ENCODE measurements around the gene PIP4K2B. TPM values are rescaled to one million over a fixed set of nuclear protein-coding genes. Genes with fewer than 3 reads are reported as not detected.

Gene PIP4K2B
- total RNA-seq, 4 donors from 2014 or later: 29.3 to 72.0 (median 51.1) TPM

DNA sequence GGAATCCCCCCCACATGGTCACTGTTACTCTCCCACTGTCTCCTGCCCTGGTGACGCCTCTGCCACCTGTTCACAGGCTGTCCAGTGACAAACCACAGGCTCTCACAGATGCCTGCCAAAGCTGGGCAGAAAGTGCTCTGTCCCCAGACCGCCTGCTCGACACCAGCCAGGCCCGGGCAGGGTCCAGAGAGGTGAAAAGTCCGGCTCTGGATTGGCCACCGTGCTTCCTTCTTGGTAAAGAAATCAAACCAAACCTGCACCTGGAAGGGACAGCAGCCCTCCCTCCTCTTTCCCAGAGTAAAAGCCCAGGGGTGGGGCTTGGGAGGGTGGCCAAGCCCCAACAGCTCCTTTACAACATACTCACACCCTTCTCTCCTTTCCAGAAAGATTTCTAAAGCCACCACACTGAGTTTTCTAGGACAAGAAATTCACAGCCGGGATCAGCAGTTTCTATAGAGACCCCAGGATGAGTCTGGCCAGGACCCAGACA is 57.4 kb downstream of the PIP4K2B start:
- TF ChIP-seq, protein P1, sequence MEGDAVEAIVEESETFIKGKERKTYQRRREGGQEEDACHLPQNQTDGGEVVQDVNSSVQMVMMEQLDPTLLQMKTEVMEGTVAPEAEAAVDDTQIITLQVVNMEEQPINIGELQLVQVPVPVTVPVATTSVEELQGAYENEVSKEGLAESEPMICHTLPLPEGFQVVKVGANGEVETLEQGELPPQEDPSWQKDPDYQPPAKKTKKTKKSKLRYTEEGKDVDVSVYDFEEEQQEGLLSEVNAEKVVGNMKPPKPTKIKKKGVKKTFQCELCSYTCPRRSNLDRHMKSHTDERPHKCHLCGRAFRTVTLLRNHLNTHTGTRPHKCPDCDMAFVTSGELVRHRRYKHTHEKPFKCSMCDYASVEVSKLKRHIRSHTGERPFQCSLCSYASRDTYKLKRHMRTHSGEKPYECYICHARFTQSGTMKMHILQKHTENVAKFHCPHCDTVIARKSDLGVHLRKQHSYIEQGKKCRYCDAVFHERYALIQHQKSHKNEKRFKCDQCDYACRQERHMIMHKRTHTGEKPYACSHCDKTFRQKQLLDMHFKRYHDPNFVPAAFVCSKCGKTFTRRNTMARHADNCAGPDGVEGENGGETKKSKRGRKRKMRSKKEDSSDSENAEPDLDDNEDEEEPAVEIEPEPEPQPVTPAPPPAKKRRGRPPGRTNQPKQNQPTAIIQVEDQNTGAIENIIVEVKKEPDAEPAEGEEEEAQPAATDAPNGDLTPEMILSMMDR (IDR thresholded peaks at IDR 0.05; ENCODE audit: low read depth): no peak

DNA sequence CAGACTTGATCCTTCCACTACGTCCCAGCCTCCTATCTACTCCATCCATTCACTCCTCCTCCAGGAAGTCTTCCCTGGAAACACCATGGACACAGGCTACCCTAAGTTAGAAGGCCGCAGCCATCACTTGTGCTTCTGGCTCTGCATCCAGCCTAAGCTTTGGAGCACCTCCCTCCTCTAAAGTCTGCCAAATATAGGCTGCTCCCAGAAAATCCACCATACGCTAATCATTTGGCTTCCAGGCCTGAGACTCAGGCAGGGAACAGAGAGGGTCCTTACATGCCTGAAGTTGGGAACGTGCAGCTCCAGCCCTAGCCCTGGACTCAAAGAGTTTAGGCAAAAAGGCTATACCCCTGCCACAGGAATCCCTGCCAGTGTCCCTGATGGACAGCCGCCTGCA is 57.9 kb downstream of the PIP4K2B start:
- TF ChIP-seq, protein P1 (IDR thresholded peaks at IDR 0.05; ENCODE audit: low read depth): no peak

DNA sequence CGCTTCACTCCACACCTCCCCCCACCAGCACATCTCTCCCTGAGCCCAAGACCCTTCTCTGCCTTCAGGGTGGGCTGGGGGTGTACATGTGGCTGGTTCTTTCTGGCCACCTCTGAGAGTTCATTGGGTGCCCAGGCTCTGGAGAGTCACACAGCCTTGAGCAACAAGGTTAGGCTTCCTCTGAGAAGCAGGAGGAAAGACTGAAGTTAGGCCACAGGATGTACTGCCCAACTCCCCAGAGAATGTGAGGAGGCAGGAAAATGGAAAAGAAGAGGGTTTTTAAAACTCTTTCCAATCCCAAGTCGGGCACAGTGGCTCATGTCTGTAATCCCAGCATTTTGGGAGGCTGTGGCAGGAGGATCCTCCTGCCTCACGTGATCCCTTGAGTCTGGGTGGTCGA is 58.5 kb downstream of the PIP4K2B start:
- TF ChIP-seq, protein P1 (IDR thresholded peaks at IDR 0.05; ENCODE audit: low read depth): no peak

DNA sequence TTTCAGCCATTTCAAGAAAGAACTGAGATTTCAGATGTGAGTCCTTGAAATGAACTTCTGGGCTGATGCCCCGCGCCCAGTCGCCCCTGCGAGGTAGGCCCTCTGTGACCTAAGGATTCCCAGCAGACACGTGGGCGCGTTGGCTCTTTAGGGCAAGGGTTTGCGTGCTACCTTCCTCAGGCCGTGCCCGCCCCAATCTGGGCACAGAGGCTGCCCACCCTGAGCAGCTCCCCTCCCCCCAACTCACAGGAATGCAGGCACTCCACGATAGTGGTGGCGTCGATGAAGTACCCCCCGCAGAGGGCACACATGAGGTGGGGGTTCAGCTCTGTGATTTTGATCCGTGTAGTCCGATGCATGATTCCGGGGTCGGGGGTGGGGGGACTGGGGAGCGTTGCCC is 59.3 kb downstream of the PIP4K2B start:
- TF ChIP-seq, protein P1 (IDR thresholded peaks at IDR 0.05; ENCODE audit: low read depth): no peak

DNA sequence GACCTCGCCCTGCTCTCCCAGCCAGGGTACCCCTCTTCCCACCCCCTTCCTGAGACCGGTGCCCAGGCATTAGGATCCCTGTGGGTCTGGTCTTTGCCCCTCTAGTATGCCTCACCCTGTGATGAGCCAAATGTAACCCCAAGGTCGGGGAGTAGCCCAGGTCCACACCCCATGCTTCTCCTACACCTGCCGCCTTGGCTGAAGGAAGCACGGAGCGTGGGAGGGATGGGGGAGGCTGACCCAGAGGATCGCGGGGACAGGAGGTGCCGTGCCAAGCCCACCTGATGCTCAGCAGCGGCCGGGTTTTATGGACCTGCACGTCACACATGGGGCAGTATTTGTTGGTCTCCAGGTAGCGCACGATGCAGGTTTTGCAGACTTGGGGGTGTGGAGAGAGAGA is 60.1 kb downstream of the PIP4K2B start:
- TF ChIP-seq, protein P1 (IDR thresholded peaks at IDR 0.05; ENCODE audit: low read depth): no peak

DNA sequence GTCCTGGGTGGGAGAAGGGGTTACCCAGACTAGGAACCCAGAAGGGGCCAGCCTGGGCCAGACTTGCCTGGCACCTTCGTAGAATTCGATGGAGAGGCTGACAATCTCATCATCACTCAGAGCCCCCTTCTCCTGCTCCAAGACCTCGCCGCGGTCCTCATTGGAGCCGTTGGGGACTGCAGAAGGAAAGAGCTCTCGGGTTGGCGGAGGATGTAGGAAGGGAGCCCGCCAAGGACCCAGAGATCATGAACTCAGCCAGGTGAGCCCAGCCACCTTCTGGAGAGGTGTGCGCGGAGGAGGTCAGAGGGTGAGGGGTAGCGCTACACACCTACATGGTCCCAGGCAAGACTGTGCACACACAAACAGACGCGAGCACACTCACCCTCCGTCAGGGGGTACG is 60.7 kb downstream of the PIP4K2B start:
- TF ChIP-seq, protein P1 (IDR thresholded peaks at IDR 0.05; ENCODE audit: low read depth): no peak

DNA sequence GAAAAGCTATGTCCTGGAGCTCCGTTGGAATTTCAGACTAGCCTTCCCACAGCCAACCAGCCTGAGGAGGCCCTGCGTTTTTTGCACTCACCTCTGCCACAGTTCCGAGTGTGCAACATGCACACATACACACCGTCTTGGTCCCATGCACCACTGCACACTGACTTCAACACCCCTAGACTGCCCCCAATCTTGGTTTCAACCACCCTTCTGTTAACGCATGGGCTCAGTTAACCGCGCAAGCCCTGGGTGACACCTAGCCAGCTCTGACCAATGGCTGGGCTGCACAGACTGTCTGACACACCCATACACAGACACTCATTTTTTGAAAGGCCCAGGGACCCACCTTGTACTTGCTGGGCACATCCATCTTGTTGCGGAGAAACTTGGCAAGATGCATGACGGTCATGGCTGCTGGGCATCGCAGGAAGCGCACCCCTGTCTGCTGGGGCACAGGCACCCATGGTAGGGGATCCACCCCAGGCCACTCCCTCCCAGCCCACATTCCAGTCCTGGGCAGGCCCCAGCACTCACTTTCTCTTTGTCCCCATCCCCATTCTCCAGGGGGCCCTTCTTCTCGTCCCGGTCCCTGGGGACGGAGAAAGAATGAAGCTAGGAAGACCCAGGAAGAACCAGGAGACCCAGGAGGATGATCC is 61.2 kb downstream of the PIP4K2B start:
- TF ChIP-seq, protein P1 (IDR thresholded peaks at IDR 0.05; ENCODE audit: low read depth): no peak

All from subcutaneous adipose tissue (tissue), 4 donors.